Activated CD8-positive, alpha-beta memory T cell treated with anti-CD3 and anti-CD28 coated beads, Interleukin-2, amount 50 U/mL, for 4 hours (primary cell): ENCODE results near the gene LHFPL6.
"Not testable (repeated sequence)": the region's sequence is repeated elsewhere in the genome, so short reads cannot be mapped to it uniquely, and the experiment has no call there.

ENCODE experiments used
- DNase-seq: peaks from one replicate; pipeline ENCODE4 v3.0.0-alpha.2; 2020

LHFPL6 gene

GRCh38 chr13:39377699-39378098 is 225.3 kb downstream of the LHFPL6 start:
- DNase-seq, result no peak

GRCh38 chr13:39376076-39376475 is 226.9 kb downstream of the LHFPL6 start:
- no peak for DNase-seq

GRCh38 chr13:39375601-39376000 is 227.4 kb downstream of the LHFPL6 start:
- no peak for DNase-seq

- DNase-seq, result no peak
Observed at GRCh38 chr13:39374741-39375189, 228.2 kb downstream of the LHFPL6 start.

- no peak for DNase-seq
Observed at GRCh38 chr13:39373145-39373544, 229.8 kb downstream of the LHFPL6 start.

GRCh38 chr13:39371706-39372105 is 231.3 kb downstream of the LHFPL6 start:
- DNase-seq, result no peak

GRCh38 chr13:39370554-39370953 is 232.4 kb downstream of the LHFPL6 start:
- no peak for DNase-seq

- DNase-seq, result no peak
Observed at GRCh38 chr13:39370048-39370447, 232.9 kb downstream of the LHFPL6 start.

- no peak for DNase-seq
Observed at GRCh38 chr13:39369161-39369890, 233.7 kb downstream of the LHFPL6 start.

GRCh38 chr13:39365879-39366278 is 237.1 kb downstream of the LHFPL6 start:
- no peak for DNase-seq

GRCh38 chr13:39364947-39365468 is 238.0 kb downstream of the LHFPL6 start:
- no peak for DNase-seq

- no peak for DNase-seq
Observed at GRCh38 chr13:39363382-39363772, 239.6 kb downstream of the LHFPL6 start.

GRCh38 chr13:39362652-39363381 is 240.2 kb downstream of the LHFPL6 start:
- no peak for DNase-seq

- DNase-seq, result no peak
Observed at GRCh38 chr13:39353988-39354387, 249.0 kb downstream of the LHFPL6 start.

- no peak for DNase-seq
Observed at GRCh38 chr13:39350461-39350881, 252.5 kb downstream of the LHFPL6 start.

GRCh38 chr13:39349391-39349960 is 253.5 kb downstream of the LHFPL6 start:
- DNase-seq, result no peak

- no peak for DNase-seq
Observed at GRCh38 chr13:39347926-39348901, 254.8 kb downstream of the LHFPL6 start.

- no peak for DNase-seq
Observed at GRCh38 chr13:39345982-39346381, 257.0 kb downstream of the LHFPL6 start.

GRCh38 chr13:39341251-39341650 is 261.7 kb downstream of the LHFPL6 start:
- DNase-seq, result no peak

GRCh38 chr13:39338114-39338513 is 264.9 kb downstream of the LHFPL6 start:
- DNase-seq, result not testable (repeated sequence)

GRCh38 chr13:39336937-39337336 is 266.1 kb downstream of the LHFPL6 start:
- no peak for DNase-seq

GRCh38 chr13:39336207-39336606 is 266.8 kb downstream of the LHFPL6 start:
- DNase-seq, result no peak
